Heart left ventricle (tissue), 13 donors: ENCODE results near the gene C10orf62.

Source experiments
- POLR2A ChIP-seq, 2 donors: fragments of 450-650 bp; IDR thresholded peaks; one replicate each; pipeline ENCODE4 v1.6.1; 2017; ENCODE audit warnings: antibody characterized with exemption in 2 of 2, mild to moderate bottlenecking in 2 of 2, moderate library complexity in 2 of 2
- TF ChIP-seq, protein P1 (sequence below), 12 donors: fragments of 200-600 bp; sonication (generic) in 4 of 12; IDR thresholded peaks; one replicate each; pipeline versions ENCODE4 v1.5.0 to v1.8.0; 2018 to 2022; ENCODE audit warnings: antibody characterized with exemption in 12 of 12, mild to moderate bottlenecking in 5 of 12
- donor health status: ischemic (EF 13 %, LVEDD 7.1; RV severe dilation, severe dysfunction).
- donor health status: DM: no; HTN: yes; CAD: no.
- donor health status: DM: no; HTN: no; CAD: no.
- donor health status: ischemic (EF 25% LVEDD 6.9; RV normal size, moderate dysfunction).
- donor health status: ischemic (EF 25% LVEDD 5.7; RV mildly dilated, moderate dysfunction).
- donor health status: ischemic (EF 35%, LVEDD 5.7; RV mildly dilated, moderate dysfunction).
- donor health status: nonischemic (EF 11% LVEDD 7.7; RV severe dilation, severe dysfunction).
- donor health status: DM: yes; HTN: yes; CAD: no.
- donor health status: PGD.
- donor health status: ischemic (EF 29% LVEDD 5.4; RV normal size, mild dysfunction).
- donor health status: nonischemic (EF 23%, LVEDD 6.1; RV moderate dilation, normal function).

- no peak for TF ChIP-seq POLR2A (IDR thresholded peaks at IDR 0.05)
- TF ChIP-seq, protein P1, sequence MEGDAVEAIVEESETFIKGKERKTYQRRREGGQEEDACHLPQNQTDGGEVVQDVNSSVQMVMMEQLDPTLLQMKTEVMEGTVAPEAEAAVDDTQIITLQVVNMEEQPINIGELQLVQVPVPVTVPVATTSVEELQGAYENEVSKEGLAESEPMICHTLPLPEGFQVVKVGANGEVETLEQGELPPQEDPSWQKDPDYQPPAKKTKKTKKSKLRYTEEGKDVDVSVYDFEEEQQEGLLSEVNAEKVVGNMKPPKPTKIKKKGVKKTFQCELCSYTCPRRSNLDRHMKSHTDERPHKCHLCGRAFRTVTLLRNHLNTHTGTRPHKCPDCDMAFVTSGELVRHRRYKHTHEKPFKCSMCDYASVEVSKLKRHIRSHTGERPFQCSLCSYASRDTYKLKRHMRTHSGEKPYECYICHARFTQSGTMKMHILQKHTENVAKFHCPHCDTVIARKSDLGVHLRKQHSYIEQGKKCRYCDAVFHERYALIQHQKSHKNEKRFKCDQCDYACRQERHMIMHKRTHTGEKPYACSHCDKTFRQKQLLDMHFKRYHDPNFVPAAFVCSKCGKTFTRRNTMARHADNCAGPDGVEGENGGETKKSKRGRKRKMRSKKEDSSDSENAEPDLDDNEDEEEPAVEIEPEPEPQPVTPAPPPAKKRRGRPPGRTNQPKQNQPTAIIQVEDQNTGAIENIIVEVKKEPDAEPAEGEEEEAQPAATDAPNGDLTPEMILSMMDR (IDR thresholded peaks at IDR 0.05): no peak
Observed at GRCh38 chr10:97628228-97628627, 38.7 kb downstream of the C10orf62 start.
